Mesodermal cell (in vitro differentiated cells): ENCODE results near the gene SUMO2. TPM values are rescaled to one million over a fixed set of nuclear protein-coding genes. Genes with fewer than 3 reads are reported as not detected.

Experiments
- H3K27ac ChIP-seq: 2 replicates; pipeline ENCODE4 v1.7.0; 2013; ENCODE audit warnings: mild to moderate bottlenecking, low read depth, low read length, moderate library complexity; ENCODE audit not compliant: severe bottlenecking
- H3K36me3 ChIP-seq: 2 replicates; pipeline ENCODE4 v1.7.1; 2013; ENCODE audit warnings: mild to moderate bottlenecking, low read length, moderate library complexity; ENCODE audit not compliant: control insufficient read depth, insufficient read depth
- H3K4me1 ChIP-seq: one replicate; pipeline ENCODE4 v1.7.1; 2013; ENCODE audit warnings: mild to moderate bottlenecking, low read length; ENCODE audit not compliant: insufficient read depth, control insufficient read depth, poor library complexity, severe bottlenecking
- H3K4me3 ChIP-seq: 2 replicates; pipeline ENCODE4 v1.7.0; 2013; ENCODE audit warnings: low read length, control low read depth, mild to moderate bottlenecking; ENCODE audit not compliant: insufficient read depth, poor library complexity, severe bottlenecking; ENCODE audit errors: extremely low read depth
- H3K9me3 ChIP-seq: 2 replicates; pipeline ENCODE4 v1.7.1; 2013; ENCODE audit warnings: mild to moderate bottlenecking, low read length, moderate library complexity; ENCODE audit not compliant: control insufficient read depth
- WGBS, 2 experiments: methylation state at CpG; one replicate each; pipeline ENCODE4 v1.1.5; 2013; ENCODE audit warnings: missing lambda C conversion rate in 2 of 2; ENCODE audit not compliant: insufficient coverage in 2 of 2; 5-methylcytosine and 5-hydroxymethylcytosine counted together
- polyA plus RNA-seq, 2 experiments: library from polyadenylated mRNA; stranded (reverse); fragments of 50-300 nt; gene quantifications; one replicate each; pipeline ENCODE4 v1.2.3, GENCODE V29; 2013

Gene SUMO2
- polyA plus RNA-seq (2013, experiment 1 of 2), result 545 TPM
- 540 TPM for polyA plus RNA-seq (2013, experiment 2 of 2)

DNA sequence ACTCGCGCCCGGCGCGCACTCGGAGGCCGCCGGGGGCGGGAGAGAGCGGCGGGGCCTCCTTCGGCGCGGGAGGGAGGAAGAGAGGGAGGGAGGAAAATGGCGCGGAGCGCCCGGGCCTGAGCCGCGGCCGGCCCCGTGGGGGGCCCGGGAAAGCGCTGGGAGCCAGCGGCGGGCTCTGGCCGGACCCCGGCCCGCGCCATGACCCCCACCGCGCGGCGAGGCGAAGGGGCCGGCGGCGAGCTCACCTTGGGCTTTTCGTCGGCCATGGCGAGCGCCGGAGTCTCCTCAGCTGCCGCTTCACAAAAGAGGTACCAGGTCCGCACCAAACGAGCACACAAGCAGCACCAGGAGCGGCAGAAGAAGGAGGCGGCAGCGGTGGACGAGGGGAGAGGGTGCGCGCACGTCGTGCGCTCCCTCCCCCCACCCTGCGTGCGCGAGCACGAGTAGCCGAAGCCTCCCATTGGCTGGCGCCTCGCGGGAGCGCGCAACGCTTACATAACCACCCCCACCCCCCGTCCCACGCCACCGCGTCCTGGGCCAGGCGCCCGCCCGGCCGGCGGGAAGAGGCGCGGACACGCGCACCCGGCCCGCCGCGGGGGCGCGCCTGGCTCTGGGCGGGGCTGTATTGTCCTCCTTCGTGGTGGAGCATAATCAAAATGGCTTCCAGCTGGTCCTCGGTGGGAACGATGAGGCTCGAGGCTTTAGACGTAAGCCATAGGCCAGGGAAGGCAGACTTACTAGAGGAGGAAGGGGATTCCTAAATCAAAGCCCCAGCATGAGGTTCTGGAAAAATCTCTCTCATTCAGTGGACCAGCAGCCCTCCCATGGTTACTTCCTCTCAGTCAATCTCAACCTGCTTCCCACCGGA lies at the start of gene SUMO2:
TSS of gene SUMO2 (minus strand) at position 391 of the 868 bp plus-strand sequence. CDS start at position 266, 125 bp downstream.
- Histone ChIP-seq H3K9me3 (no peaks in the 10 kb centered on the region), H3K36me3 (peaks cover 38% of the 10 kb centered on the region), H3K4me3 (peak within 1 kb of the TSS; percentile 97), H3K4me1 (peaks cover 2% of the 10 kb centered on the region), H3K27ac (peak within 1 kb of the TSS; percentile 96)
- WGBS, 2 experiments, result 2% methylated on average over 53 to 72 of the region's 92 CpGs

DNA sequence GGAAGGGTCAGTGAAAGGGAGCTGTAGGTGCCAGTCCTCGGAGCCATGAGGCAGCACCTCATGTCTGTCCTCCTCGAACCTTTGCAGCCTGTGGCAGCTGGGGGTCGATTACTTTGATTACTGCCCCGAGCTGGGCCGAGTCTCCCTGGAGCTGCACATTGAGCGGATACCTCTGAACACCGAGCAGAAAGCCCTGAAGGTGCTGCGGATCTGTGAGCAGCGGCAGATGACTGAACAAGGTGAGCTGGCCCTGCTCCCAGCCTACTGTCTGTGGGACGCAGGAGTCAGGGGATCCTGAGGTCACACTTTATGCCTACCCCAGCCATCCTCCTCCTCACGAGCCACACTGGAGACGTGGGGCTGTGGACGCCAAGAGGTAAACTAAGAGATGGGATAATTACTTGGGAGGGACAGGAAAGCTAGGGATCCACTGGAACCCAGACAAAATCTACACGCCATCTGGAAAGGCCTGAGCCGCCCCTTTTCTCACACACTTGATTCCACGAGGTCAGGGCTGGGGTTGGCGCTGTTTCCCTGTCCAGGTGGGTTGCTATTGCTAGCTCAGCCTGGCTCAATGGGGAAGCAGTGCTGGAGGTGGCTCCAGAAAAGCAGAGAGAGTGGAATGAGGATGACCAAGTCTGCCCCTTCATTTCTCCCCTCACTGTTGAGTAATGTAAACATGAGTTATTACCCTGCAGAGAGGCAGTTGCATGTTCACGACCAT lies 49.1 kb upstream of the SUMO2 start:
- H3K4me3 ChIP-seq, result no peak overlapping the region
- H3K9me3 ChIP-seq, result no peaks in the 10 kb centered on the region
- no peaks in the 10 kb centered on the region for H3K4me1 ChIP-seq
- no peak overlapping the region for H3K27ac ChIP-seq
- H3K36me3 ChIP-seq, result peaks cover 91% of the 10 kb centered on the region
- WGBS, 2 experiments, result 97 to 98% methylated on average over 13 to 14 of the region's 18 CpGs

DNA sequence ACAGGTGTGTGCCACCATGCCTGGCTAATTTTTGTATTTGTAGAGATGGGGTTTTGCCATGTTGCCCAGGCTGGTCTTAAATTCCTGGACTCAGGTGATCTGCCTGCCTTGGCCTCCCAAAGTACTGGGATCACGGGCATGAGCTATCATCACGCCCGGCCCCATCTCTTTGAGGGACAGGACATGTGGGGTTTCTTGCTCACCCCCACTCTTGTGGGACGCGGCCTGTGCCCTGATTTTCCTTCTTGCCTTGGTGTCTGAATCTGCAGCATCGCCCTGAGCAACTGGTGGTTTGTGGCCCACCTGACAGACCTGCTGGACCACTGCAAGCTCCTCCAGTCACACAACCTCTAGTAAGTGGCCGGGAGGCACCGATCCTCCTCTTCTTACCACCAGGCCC lies 48.3 kb upstream of the SUMO2 start:
- no peaks in the 10 kb centered on the region for H3K9me3 ChIP-seq
- H3K36me3 ChIP-seq, result peaks cover 91% of the 10 kb centered on the region
- 99 to 100% methylated on average over 3 to 8 of the region's 8 CpGs for WGBS, 2 experiments
- H3K27ac ChIP-seq, result no peak overlapping the region
- H3K4me3 ChIP-seq, result no peak overlapping the region
- H3K4me1 ChIP-seq, result no peaks in the 10 kb centered on the region

DNA sequence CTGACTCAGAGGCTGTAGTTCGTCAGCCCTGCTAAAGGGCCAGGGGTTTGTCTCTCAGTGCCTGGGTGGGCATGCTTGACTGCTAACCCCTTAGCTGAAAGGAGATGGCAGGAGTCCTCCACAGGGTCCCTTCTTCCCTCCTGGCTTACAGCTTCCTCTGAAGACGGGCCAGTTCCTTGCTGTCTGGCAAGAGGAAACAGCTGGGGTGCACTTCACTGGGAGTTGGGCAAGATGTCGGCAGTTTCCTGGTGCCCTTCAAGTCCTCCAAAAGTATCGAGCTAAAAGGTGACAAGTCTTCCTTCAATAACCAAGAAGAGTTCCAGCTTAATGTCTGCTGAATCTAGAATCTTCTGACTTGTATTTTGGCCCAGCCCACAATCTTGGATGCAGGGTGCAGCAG lies 46.1 kb upstream of the SUMO2 start:
- H3K36me3 ChIP-seq, result peaks cover 90% of the 10 kb centered on the region

DNA sequence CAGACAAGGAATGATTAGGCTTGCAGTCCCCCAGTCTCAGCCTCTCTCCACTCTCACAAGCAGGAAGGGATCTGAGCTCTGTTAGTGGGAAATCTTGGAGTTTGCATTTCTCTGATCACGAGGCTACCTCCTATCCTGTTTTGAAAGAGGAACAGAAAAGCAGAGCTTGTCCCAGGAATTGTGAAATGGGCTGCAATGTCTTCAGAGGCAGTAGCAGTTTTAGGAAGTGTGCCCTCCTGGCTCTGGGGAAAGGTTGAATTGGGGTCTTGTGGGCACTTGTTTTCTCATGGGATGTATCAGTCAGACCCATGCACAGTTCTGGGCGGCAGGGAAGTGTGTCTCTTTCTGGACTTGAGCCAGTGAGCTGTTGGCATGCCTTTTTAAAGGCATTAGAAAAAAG lies 45.5 kb upstream of the SUMO2 start:
- Histone ChIP-seq H3K27ac (no peak overlapping the region), H3K9me3 (no peaks in the 10 kb centered on the region), H3K4me3 (no peak overlapping the region), H3K4me1 (no peaks in the 10 kb centered on the region), H3K36me3 (peaks cover 93% of the 10 kb centered on the region)
- 100% methylated on average over 1 to 2 of the region's 2 CpGs for WGBS, 2 experiments

More for the DNA sequence above, 46.1 kb upstream of the SUMO2 start:
- H3K9me3 ChIP-seq, result no peaks in the 10 kb centered on the region
- no peaks in the 10 kb centered on the region for H3K4me1 ChIP-seq
- no peak overlapping the region for H3K27ac ChIP-seq
- no peak overlapping the region for H3K4me3 ChIP-seq
- WGBS, 2 experiments, result 87 to 94% methylated on average over 4 of the region's 4 CpGs

DNA sequence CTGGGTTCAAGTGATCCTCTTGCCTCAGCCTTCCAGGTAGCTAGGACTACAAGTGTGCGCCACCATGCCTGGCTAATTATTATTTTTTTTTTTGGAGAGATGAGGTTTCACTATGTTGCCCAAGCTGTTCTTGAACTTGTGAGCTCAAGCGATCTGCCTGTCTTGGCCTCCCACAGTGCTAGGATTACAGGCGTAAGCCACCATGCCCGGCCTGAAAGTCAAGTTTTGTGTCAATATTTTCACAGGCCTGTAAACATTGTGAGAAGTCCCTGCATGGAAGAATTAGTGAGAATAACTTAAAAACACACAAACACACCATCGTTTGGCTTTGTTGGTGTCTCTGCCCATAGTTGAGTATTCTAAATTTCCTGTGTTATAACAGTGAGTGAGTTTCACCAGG lies 45.0 kb upstream of the SUMO2 start:
- Histone ChIP-seq H3K4me1 (no peaks in the 10 kb centered on the region), H3K4me3 (no peak overlapping the region), H3K9me3 (no peaks in the 10 kb centered on the region), H3K27ac (no peak overlapping the region), H3K36me3 (peaks cover 93% of the 10 kb centered on the region)
- 88 to 100% methylated on average over 3 of the region's 5 CpGs for WGBS, 2 experiments

DNA sequence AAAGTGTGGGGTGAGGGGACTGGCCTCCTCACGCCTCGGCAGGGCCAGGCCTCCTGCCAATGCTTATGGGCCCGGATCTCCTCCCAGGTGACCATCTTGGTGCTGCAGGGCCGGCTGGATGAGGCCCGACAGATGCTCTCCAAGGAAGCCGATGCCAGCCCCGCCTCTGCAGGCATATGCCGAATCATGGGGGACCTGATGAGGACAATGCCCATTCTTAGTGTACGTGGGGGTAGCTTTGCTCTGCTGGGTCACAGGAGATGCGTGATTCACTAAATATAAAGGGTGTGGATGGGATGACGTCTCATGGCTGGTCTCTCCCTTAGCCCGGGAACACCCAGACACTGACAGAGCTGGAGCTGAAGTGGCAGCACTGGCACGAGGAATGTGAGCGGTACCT lies 42.3 kb upstream of the SUMO2 start:
- H3K9me3 ChIP-seq, result no peaks in the 10 kb centered on the region
- 88 to 90% methylated on average over 14 of the region's 14 CpGs for WGBS, 2 experiments
- no peak overlapping the region for H3K4me3 ChIP-seq
- H3K27ac ChIP-seq, result no peak overlapping the region
- peaks cover 90% of the 10 kb centered on the region for H3K36me3 ChIP-seq
- H3K4me1 ChIP-seq, result no peaks in the 10 kb centered on the region

DNA sequence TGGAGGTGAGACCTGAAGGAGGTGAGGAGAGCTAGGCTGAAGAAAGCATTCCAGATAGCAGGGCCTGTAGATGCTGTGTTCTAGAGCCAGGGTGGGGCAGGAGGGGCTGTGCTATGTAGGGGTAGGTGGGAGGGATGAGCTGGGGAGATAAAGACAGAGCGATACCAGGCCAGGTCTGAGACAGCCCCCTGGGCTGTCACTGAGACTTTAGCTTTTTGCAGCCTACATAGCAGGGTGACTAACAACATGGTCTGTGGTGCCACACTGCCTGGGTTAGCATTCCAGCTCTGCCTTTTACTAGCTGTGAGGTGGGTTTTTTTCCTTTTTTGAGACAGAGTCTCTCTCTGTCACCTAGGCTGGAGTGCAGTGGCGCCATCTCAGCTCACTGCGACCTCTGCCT lies 37.1 kb upstream of the SUMO2 start:
- Histone ChIP-seq H3K4me1 (no peaks in the 10 kb centered on the region), H3K9me3 (no peaks in the 10 kb centered on the region), H3K4me3 (no peak overlapping the region), H3K27ac (no peak overlapping the region), H3K36me3 (peaks cover 90% of the 10 kb centered on the region)
- 93 to 97% methylated on average over 3 of the region's 3 CpGs for WGBS, 2 experiments

DNA sequence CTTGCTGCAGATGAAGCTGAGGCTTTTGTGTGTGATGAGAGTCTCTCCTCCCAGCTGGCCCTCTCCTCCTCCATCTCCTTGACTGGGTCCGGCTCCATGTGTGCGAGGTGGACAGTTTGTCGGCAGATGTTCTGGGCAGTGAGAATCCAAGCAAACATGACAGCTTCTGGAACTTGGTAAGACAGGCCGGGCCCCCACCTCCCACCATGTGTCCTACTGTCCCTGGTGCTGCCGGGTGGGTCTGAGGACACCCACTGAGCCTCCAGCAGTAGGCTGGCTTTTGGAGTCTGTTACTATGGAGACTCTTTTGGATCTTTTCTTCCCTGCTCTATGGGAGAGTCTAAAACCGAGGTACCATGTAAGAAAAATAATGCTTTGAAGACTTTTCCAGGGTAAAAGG lies 35.4 kb upstream of the SUMO2 start:
- Histone ChIP-seq H3K36me3 (peaks cover 90% of the 10 kb centered on the region), H3K9me3 (no peaks in the 10 kb centered on the region), H3K4me3 (no peak overlapping the region), H3K4me1 (no peaks in the 10 kb centered on the region), H3K27ac (no peak overlapping the region)
- WGBS, 2 experiments, result 80 to 88% methylated on average over 2 to 4 of the region's 6 CpGs

DNA sequence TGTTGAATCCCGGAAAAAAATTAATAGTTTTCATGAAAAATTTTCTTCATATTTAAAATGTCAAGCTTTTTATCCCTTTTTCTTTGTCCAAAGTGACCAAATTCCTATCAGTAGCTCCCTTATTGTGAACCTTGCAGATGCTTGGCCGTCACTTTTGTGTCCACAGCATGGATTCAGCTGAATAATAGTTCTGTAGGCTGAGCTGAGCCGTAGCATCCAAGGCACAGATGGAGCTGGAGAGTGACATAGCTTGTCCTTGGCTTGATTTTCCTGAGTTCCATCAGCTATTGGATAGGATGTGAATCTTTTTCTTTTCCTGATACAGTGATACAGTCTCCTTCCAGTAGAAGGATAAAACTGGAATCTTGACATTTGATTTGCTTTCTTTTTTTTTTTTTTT lies 26.3 kb upstream of the SUMO2 start:
- Histone ChIP-seq H3K4me3 (no peak overlapping the region), H3K4me1 (no peaks in the 10 kb centered on the region), H3K27ac (no peak overlapping the region), H3K36me3 (peaks cover 55% of the 10 kb centered on the region), H3K9me3 (no peaks in the 10 kb centered on the region)
- 88 to 89% methylated on average over 1 to 2 of the region's 3 CpGs for WGBS, 2 experiments
